ENCODE data around the gene LBHD2. TPM values are rescaled to one million over a fixed set of nuclear protein-coding genes. Genes with fewer than 3 reads are reported as not detected.

The LBHD2 gene
- total and polyA plus RNA-seq, 2 of the 13 experiments (the other 11 are each of a cell fraction or from before 2014, with no cell fraction given) = 0.67 to 1.00 TPM

- FAIRE-seq (no peak), ATAC-seq (peak; percentile 64), DNase-seq (ENCODE audit: low spot score) (peak; percentile 42)
- H3K4me1 ChIP-seq (ENCODE audit: insufficient read depth, low read length) = peaks cover 44% of the 10 kb centered on the region
- no peaks in the 10 kb centered on the region for H3K79me2 ChIP-seq (ENCODE audit: insufficient read depth, low read length)
- intact Hi-C loops (cut with micrococcal nuclease; ENCODE audit: unreplicated experiment) (no loop called here), in situ Hi-C loops (cut with HindIII; ENCODE audit: extremely low pct_ligation_motif_present, low pct_unique_long_range_greater_than_20kb) (no loop called here)
- BruUV-seq (replicated peaks) = no TSS peak
- H2AFZ ChIP-seq (ENCODE audit: low read length) = no peak overlapping the region
- no peak overlapping the region for H3K27ac ChIP-seq (ENCODE audit: extremely low read length, insufficient read depth, low read length)
- POLR2A ChIA-PET = interaction anchor here (0.6 to 1.2 kb wide), 3 partner anchors 17 to 109 kb away, joined by 3 to 4 read pairs (median 3); no protein-coding TSS in a partner anchor
- CTCF ChIA-PET (ENCODE audit: low intra/inter-chr PET ratio, low total read pairs) = no interaction called here
- no peak overlapping the region for H3K9ac ChIP-seq (ENCODE audit: insufficient read depth, low read depth, low read length)
- H3K9me3 ChIP-seq (ENCODE audit: low read length) = no peaks in the 10 kb centered on the region
- 36% methylated on average over 11 of the region's 26 CpGs for whole genome bisulfite sequencing (ENCODE audit: low lambda C conversion rate)
- peaks cover 2 to 28% of the 10 kb centered on the region in 2 experiments; a peak in 3 of 5 replicates for H3K27me3 ChIP-seq (ENCODE audit: control insufficient read depth in 1 of 2, insufficient read depth in 2 of 2, low read length in 2 of 2)
- H3K36me3 ChIP-seq (replicated peaks in 1 of 2; ENCODE audit: control insufficient read depth in 1 of 2, insufficient read depth in 2 of 2, low read length in 2 of 2) = no peaks in the 10 kb centered on the region
- no peak overlapping the region; a peak in 1 of 6 replicates for H3K4me3 ChIP-seq (replicated peaks in 1 of 3; ENCODE audit: insufficient read depth in 1 of 3, low read depth in 2 of 3, low read length in 3 of 3)
- H4K20me1 ChIP-seq (ENCODE audit: insufficient read depth, low read length) = no peaks in the 10 kb centered on the region; the same call in 1 of the 2 replicates
- H3K4me2 ChIP-seq (ENCODE audit: low read depth, low read length) = peak overlapping the region; percentile 32
- no peak for TF ChIP-seq ZNF549 (CRISPR knock-in tag; IDR thresholded peaks at IDR 0.05)
- TF ChIP-seq RBAK (CRISPR knock-in tag; IDR thresholded peaks at IDR 0.05) = no peak
- no peak for TF ChIP-seq BCL6 (CRISPR knock-in tag; IDR thresholded peaks at IDR 0.05)
- TF ChIP-seq NAIF1 (CRISPR knock-in tag; IDR thresholded peaks at IDR 0.05; ENCODE audit: borderline replicate concordance) = no peak
- TF ChIP-seq ZNF274 (CRISPR knock-in tag; IDR thresholded peaks at IDR 0.05) = no peak
- no peak for TF ChIP-seq HOMEZ (CRISPR knock-in tag; IDR thresholded peaks at IDR 0.05; ENCODE audit: low read depth)
- TF ChIP-seq KAT7 (CRISPR knock-in tag; IDR thresholded peaks at IDR 0.05; ENCODE audit: borderline replicate concordance) = no peak
- TF ChIP-seq, protein P1, sequence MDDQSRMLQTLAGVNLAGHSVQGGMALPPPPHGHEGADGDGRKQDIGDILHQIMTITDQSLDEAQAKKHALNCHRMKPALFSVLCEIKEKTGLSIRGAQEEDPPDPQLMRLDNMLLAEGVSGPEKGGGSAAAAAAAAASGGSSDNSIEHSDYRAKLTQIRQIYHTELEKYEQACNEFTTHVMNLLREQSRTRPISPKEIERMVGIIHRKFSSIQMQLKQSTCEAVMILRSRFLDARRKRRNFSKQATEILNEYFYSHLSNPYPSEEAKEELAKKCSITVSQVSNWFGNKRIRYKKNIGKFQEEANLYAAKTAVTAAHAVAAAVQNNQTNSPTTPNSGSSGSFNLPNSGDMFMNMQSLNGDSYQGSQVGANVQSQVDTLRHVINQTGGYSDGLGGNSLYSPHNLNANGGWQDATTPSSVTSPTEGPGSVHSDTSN (CRISPR knock-in tag; IDR thresholded peaks at IDR 0.05; ENCODE audit: borderline replicate concordance) = no peak
- TF ChIP-seq AGO1 (IDR thresholded peaks at IDR 0.05; ENCODE audit: low read depth, low read length, poor library complexity, severe bottlenecking) = no peak
- no peak for TF ChIP-seq RBM22 (optimal IDR thresholded peaks at IDR 0.05; ENCODE audit: low read length)
- no peak for TF ChIP-seq MYC (CRISPR knock-in tag; IDR thresholded peaks at IDR 0.05; ENCODE audit: borderline replicate concordance)
- TF ChIP-seq, protein P2, sequence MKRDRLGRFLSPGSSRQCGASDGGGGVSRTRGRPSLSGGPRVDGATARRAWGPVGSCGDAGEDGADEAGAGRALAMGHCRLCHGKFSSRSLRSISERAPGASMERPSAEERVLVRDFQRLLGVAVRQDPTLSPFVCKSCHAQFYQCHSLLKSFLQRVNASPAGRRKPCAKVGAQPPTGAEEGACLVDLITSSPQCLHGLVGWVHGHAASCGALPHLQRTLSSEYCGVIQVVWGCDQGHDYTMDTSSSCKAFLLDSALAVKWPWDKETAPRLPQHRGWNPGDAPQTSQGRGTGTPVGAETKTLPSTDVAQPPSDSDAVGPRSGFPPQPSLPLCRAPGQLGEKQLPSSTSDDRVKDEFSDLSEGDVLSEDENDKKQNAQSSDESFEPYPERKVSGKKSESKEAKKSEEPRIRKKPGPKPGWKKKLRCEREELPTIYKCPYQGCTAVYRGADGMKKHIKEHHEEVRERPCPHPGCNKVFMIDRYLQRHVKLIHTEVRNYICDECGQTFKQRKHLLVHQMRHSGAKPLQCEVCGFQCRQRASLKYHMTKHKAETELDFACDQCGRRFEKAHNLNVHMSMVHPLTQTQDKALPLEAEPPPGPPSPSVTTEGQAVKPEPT (CRISPR knock-in tag; IDR thresholded peaks at IDR 0.05; ENCODE audit: low read depth) = no peak
- no peak for TF ChIP-seq NFIC (IDR thresholded peaks at IDR 0.05; ENCODE audit: low read length)
- no peak; the same call in 1 of the 2 replicates for TF ChIP-seq ARID5B (CRISPR knock-in tag; IDR thresholded peaks at IDR 0.05)
Measured at GRCh38 chr14:103135333-103136260, 51.6 kb downstream of the LBHD2 start.
